ENCODE results near the gene TCAP.
A peak's percentile ranks its signal among the peaks of the same experiment; 100 is the strongest.

TCAP gene

GRCh38 chr17:39648616-39649366, 16.4 kb upstream of the TCAP start:
- no peak for DNase-seq (ENCODE audit: low read depth in 2 of 2)

GRCh38 chr17:39650121-39650579, 15.0 kb upstream of the TCAP start:
- no peak for DNase-seq (ENCODE audit: low read depth in 2 of 2)

- DNase-seq (ENCODE audit: low read depth in 2 of 2) = no peak
Measured at GRCh38 chr17:39651923-39652586, 13.1 kb upstream of the TCAP start.

GRCh38 chr17:39652587-39653315, 12.4 kb upstream of the TCAP start:
- no peak for DNase-seq (ENCODE audit: low read depth in 2 of 2)

- DNase-seq (ENCODE audit: low read depth in 2 of 2) = no peak
Measured at GRCh38 chr17:39653316-39653661, 11.9 kb upstream of the TCAP start.

GRCh38 chr17:39653662-39654331, 11.4 kb upstream of the TCAP start:
- DNase-seq (ENCODE audit: low read depth in 2 of 2) = peak; percentile 79 to 92

- no peak for DNase-seq (ENCODE audit: low read depth in 2 of 2)
Measured at GRCh38 chr17:39655105-39655504, 10.0 kb upstream of the TCAP start.

- no peak for DNase-seq (ENCODE audit: low read depth in 2 of 2)
Measured at GRCh38 chr17:39658346-39658745, 6.8 kb upstream of the TCAP start.

- DNase-seq (ENCODE audit: low read depth in 2 of 2) = no peak
Measured at GRCh38 chr17:39658760-39659159, 6.4 kb upstream of the TCAP start.

- no peak for DNase-seq (ENCODE audit: low read depth in 2 of 2)
Measured at GRCh38 chr17:39659279-39660010, 5.7 kb upstream of the TCAP start.

- no peak for DNase-seq (ENCODE audit: low read depth in 2 of 2)
Measured at GRCh38 chr17:39660011-39660360, 5.2 kb upstream of the TCAP start.

GRCh38 chr17:39660397-39661385, 4.5 kb upstream of the TCAP start:
- DNase-seq (ENCODE audit: low read depth in 2 of 2) = no peak

- no peak for DNase-seq (ENCODE audit: low read depth in 2 of 2)
Measured at GRCh38 chr17:39661744-39662541, 3.2 kb upstream of the TCAP start.

GRCh38 chr17:39662551-39663339, 2.4 kb upstream of the TCAP start:
- DNase-seq (ENCODE audit: low read depth in 2 of 2) = no peak

- DNase-seq (ENCODE audit: low read depth in 2 of 2) = no peak
Measured at GRCh38 chr17:39663340-39663687, 1.8 kb upstream of the TCAP start.

GRCh38 chr17:39663688-39664580, 1.2 kb upstream of the TCAP start:
- DNase-seq (ENCODE audit: low read depth in 2 of 2) = no peak

- no peak for DNase-seq (ENCODE audit: low read depth in 2 of 2)
Measured at GRCh38 chr17:39665642-39666224, 584 bp downstream of the TCAP start.

- DNase-seq (ENCODE audit: low read depth in 2 of 2) = no peak
Measured at GRCh38 chr17:39666231-39666600, 1.1 kb downstream of the TCAP start.
